Uterus (tissue), 2 donors: ENCODE measurements around the gene CENPW.

ENCODE experiments used
- POLR2A ChIP-seq, 2 donors: fragments of 450-650 bp; IDR thresholded peaks; one replicate each; pipeline ENCODE4 v1.6.1; 2016; ENCODE audit warnings: antibody characterized with exemption in 2 of 2, mild to moderate bottlenecking in 1 of 2, moderate library complexity in 1 of 2
- TF ChIP-seq, protein P1 (sequence below), 4 experiments: fragments of 200-600 bp in 2 of 4; fragments of 450-650 bp in 2 of 4; sonication (generic) in 2 of 4; IDR thresholded peaks; one replicate each; pipeline ENCODE4 v1.5.1; 2016 to 2019; ENCODE audit warnings: antibody characterized with exemption in 4 of 4, mild to moderate bottlenecking in 2 of 4, moderate library complexity in 1 of 4

GRCh38 chr6:126359936-126360537 lies 20.1 kb downstream of the CENPW start:
- TF ChIP-seq, protein P1, sequence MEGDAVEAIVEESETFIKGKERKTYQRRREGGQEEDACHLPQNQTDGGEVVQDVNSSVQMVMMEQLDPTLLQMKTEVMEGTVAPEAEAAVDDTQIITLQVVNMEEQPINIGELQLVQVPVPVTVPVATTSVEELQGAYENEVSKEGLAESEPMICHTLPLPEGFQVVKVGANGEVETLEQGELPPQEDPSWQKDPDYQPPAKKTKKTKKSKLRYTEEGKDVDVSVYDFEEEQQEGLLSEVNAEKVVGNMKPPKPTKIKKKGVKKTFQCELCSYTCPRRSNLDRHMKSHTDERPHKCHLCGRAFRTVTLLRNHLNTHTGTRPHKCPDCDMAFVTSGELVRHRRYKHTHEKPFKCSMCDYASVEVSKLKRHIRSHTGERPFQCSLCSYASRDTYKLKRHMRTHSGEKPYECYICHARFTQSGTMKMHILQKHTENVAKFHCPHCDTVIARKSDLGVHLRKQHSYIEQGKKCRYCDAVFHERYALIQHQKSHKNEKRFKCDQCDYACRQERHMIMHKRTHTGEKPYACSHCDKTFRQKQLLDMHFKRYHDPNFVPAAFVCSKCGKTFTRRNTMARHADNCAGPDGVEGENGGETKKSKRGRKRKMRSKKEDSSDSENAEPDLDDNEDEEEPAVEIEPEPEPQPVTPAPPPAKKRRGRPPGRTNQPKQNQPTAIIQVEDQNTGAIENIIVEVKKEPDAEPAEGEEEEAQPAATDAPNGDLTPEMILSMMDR (IDR thresholded peaks at IDR 0.05): no peak
- TF ChIP-seq POLR2A (IDR thresholded peaks at IDR 0.05): no peak
